Forelimb muscle (tissue), 1 donor: ENCODE measurements around the gene SH3PXD2A. TPM values are rescaled to one million over a fixed set of nuclear protein-coding genes. Genes with fewer than 3 reads are reported as not detected.
"Not testable (repeated sequence)": the region's sequence is repeated elsewhere in the genome, so short reads cannot be mapped to it uniquely, and the experiment has no call there.

Experiments used
- DNase-seq: peaks from one replicate; pipeline ENCODE4 v3.0.0-alpha.2; 2013; ENCODE audit warnings: low read depth
- polyA plus RNA-seq: library from polyadenylated mRNA; unstranded; fragments of 120-200 nt; gene quantifications from one replicate; pipeline ENCODE4 v1.2.1, GENCODE V29; 2013; ENCODE audit not compliant: insufficient read length

The SH3PXD2A gene
- polyA plus RNA-seq, 1 donor = 72.7 TPM

DNA sequence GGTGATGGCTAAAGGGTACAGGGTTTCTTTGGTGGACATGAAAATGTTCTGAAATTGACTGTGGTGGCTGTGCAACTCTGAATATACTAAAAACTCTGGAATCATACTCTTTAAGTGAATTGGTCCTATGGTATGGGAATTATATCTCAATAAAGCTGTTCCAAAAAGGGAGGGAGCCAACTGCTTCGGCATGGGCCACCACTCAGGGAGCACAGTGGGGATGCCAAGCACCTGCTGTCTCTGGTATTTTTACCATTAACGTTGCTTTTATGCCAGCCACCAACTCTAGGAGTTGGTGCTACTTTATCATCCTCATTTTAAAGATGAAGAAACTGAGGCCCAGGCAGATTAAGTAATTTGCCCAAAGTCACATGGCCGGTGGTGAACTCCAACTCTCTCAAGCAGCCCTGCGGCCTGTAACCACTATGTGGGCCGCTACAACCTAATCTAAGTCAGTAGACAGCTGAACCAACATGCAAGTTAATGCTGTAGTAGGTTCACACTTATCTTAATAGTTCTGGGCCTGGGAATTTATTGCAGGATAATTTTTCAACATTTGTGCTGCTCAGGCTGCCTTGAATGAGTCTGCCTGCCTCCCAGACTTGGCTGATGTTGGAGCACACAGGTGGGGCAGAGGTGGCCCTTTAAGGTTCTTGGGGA, 20.8 kb downstream of the SH3PXD2A start:
- no peak for DNase-seq

DNA sequence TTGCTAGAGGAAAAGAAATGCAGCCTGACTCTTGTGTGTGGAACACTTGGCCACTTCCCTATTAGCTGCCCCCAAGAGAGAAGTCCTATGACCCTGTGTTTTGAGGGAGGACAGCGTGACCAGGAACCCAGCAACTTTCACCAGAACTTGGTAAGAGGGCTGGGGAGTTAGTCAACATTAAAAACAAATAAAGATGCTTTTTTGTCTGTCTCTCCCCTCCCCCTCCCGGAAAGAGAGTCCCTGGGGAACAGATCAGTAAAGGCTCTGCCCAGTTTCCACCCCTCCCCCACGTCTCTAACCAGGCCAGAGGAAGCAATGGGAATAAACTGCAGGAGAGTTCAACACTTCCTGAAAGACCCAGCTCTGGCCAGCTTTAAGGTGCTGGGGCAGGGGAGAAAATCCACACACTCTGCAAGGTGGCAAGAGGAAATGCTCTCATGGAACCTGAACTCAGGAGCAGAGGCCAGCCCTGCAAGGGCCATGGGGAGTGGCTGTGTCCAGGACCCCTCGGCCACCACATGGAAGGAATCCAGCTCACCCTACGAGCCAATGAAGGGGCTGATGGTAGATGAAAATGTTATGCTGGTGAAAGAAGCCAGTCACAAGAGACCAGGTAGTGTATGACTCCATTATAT, 21.5 kb downstream of the SH3PXD2A start:
- DNase-seq = no peak

DNA sequence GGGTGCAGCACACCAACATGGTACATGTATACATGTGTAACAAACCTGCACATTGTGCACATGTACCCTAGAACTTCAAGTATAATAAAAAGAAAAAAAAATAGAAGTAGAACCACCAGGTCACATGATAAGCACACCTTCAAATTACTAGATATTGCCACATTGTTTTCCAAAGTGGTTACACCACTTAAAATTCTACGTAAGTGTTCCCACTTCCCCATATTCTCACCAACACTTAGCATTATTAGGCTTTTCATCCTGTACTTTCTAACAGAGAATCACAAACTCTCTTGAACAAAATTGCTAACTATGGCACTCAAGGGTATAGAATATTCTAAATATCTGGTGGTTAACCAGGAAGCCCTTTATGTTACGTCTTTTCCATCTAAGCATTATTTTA, 22.6 kb downstream of the SH3PXD2A start:
- no peak for DNase-seq

DNA sequence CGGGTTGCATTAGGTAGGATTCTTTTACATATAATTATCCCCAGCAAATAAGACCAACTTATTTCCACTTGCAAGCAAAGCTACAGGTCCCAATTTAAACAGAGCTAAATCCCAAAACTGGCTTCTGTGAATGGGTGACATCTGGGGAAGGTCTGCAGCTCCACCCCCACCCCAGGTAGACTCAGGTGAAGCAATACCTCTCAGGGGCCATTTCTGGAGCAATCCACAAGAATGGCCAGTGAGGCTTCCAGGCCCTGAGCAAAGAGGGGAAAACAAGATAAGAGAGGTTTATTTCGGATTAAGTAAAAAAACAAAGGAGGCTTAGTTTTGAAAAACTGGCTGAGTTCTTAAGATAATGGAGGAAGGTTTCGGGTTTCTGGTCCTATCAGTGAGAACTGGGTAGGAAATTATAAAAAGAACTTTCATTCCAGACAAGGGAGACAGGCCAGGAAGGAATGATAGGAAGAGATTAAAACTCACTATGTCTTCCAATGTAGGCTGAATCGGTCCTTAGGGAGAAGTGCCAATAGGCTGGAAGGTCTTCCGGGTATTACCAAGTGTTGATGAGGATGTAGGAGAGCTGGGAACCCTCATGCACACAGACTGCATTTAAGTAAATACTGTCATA, 25.4 kb downstream of the SH3PXD2A start:
- no peak for DNase-seq

DNA sequence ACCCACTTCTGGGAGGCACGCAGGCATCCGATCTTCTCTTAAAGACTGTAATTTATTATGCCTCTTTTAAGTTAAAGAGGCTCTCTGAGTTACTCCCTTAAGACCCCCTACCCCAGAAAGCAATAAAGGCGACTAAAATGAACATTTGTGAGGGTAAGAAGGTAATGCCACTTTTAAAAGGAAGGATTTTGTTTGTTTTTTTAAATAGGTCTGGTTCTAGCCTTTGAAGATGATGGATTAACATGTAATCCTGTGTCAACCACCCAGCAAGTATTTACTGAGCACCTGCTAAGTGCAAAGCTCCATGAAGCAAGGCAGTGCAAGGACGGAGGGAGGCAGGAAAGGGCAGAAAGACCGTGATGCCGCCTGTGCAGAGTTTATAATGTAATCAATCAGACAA, 26.1 kb downstream of the SH3PXD2A start:
- DNase-seq = no peak

DNA sequence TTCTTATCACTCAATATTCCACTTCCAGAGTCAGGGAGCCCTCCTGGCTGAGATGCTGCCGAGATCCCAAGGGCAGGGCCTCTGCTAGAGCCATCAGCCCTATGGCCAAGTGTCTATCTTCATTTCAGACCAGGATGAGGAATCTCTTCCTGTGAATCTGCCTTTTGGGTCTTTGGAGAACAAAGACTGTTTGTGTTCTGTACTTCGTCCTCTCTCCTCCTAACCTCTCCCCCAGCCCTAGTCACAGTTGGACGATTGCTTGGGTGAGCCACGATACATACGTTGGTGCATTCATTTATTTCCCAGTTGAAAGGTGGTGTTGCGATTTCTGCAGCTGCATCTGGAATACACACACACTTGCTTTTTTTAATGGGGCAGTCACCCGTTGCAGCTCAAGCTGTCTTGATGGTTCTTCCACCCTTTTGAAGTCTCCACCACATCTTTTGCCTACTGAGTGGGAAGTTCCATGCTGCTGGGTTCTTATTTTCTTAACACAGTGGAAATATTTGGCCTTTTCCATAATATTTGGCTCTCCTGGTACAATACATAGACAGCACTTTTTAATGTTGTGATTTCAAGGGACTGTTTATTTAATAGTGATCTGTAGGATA, 26.7 kb downstream of the SH3PXD2A start:
- DNase-seq = no peak

DNA sequence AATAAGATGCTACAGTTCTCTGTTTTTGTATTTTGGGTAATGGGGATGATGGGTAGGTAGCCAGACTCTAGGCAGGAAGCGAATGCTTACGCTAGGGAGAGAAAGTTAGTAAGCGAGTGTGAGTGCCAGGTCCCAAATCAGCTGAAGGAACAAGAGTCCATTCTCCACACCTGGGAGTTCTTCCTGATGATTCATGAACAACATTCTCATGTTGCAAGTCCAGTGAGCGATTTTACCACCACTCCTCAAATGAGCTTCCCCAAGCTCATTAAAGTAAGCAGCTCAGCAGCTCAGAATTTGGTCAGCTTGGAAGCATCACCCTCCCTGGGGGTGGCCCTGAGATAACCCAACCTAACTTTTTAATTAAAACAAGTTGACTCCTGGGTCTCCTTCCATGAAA, 27.3 kb downstream of the SH3PXD2A start:
- no peak for DNase-seq

DNA sequence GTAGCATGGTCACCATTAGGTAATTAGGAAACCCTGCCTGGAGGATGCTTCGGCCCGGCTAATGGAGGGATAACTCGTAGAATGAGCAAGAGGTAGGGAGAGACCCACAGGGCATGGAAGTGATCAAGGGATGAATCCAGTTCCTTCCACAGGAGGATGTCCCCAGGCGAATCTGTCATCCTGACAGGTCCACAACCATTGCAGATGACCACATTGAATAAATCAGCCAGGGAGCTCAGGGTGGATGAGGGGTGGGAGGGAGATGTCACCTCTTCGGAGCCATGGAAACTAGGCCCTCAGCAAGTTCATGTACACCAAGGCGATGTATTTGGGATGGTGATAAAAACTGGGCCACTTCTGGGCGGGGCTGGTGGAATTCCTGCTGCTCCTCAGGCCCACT, 28.5 kb downstream of the SH3PXD2A start:
- no peak for DNase-seq

DNA sequence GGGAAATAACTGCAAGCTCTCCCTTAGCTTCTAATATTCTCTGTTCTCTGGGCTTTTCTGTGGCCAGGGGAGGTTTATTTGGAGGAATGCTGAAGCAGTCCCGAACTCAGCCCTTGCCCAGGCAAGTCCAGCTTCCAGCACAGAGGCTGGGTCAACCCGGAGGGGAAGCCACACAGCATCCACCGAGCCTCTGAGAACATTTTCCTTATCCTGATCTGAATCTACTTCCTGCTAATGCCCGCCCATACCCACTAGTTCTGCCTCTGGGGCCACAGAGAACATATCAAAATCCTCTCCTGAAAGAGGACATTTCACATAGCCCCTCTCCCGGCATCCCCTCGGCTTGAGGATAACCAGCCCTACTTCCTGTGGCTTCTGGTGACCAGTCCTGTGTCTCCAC, 31.1 kb downstream of the SH3PXD2A start:
- DNase-seq = no peak

DNA sequence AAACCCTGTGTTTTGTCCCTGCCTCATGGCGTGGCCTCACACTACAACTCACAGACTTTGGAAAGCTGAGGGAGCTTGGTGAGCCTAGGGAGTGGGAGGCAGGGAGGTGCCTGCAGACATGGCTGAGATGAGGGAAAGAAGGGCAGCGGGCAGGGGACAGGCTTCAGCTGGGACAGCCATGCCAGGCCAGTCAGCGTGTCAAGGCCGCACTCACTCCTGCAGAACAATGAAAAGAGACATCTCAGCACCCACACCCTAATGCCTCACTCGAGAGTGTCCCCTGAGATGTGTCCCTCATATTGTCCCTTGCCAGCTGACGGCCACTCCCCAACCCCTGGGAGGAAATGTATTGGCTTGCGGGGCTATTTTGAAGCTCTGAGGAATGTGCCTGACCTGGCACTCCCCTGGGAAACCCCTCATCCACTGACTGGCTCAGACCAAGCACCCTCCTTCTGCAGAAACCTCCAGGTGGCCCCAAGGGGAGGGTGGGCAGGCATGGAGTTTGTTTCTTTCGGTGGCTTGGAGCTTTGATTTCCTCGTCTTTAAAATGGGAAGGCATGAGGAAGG, 31.6 kb downstream of the SH3PXD2A start:
- no peak for DNase-seq

DNA sequence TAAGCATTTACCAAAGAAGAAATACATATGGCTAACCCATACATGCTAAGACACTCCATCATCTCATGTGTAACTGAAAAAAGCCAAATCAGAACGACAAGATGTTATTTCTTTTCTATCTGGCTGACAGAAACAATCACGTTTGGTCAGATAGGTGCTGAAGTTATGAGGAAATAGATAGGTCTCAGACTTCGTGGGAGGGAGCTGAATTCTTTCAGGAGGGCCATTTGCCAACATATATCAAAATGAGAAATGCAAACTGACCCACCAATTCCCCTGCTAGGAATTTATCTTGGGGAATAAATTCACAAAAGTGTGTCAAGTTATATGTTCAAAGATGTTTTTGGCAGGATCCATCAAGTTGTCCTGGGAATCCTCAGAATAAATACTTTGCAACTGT, 32.6 kb downstream of the SH3PXD2A start:
- DNase-seq = no peak

DNA sequence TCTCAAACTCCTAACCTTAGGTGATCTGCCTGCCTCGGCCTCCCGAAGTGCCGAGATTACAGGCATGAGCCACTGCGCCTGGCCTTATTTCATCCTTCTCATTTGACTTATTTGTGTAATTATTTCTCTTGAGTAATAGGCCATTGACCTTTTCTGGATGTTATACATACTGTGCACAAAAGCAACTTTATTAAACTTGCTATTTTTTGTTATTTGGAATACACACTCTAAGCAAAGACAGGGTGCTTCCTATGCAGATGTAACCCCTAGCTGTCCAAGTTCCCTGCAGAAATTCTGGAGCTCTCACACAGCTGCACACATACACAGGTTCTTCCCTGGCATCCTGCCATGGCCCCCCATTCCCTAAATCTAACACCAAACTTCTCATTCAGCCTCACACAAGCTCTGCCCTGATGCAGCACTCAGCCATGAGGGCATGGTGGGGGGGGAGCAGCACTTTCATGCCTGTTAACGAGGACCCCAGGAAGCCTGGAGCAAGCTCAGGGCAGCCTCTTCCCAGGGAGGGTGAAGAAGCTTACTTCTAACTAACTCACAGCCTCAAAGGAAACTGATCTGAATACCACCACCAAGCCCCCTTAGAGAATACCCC, 33.2 kb downstream of the SH3PXD2A start:
- no peak for DNase-seq

DNA sequence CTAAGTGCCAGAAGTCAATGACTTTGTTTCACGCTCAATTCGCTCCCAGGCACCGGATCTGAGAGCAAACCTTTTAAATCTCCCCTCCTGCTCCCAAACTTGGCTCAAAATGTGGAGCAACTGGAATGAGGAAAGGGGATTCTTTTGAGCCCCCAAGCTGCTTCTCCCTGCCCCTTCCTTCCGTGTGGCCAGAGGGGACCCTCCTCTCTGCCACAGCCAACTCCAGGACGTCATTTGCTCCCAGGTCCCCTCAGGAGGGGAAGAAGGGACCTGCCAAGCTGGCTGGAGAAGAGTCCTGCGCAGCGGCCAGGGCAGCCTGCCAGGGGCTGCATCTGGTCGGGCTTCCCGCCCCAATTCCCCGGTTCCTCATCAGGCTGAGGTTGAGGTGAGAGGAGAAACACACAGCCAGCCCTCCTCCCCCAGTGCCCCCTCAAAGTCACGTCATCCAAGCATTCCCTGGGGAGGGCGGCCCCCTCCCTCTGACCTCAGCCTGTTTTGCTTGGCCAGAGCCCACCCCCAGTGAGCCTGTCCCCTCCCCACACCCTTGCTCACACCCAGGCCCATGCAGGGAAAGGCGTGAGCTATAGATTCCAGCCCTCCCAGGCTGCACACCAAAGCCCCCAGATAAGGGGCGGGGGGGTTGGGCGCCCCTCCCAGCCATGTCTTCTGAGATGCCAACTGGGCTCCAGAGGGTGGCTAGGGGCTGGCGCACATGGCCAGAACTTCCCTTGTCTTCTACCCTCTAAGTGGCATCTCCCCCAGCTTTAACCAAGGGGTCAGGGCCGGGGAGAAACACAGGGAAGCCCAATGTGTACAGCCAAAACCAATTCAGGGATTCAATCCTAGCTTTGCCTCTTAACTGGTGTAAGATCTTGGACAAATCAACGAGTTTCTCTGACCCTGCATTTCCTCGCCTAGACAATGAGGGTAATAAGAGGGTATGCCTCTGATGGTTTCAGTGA, 35.0 kb downstream of the SH3PXD2A start:
- peak; percentile 71 for DNase-seq

DNA sequence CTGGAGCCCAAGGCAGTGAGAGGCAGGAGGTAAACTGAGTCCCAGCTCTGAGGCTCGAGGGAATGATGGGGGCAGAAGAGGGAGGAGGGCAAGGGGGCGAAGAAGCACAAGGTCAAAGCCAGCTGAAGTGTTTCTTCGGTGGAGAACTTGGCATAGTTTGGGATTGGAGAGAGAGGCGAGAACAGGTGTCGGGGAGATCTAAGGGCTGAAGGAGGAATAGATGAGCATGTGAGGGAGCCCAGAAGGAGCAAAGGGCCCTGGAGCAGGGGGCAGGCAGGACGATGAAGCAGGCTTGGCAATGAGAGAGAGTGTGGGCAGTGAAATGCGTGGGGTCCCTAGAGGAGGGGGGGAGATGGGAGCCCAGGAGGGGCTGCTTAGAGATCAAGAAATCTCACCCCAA, 35.9 kb downstream of the SH3PXD2A start:
- no peak for DNase-seq

DNA sequence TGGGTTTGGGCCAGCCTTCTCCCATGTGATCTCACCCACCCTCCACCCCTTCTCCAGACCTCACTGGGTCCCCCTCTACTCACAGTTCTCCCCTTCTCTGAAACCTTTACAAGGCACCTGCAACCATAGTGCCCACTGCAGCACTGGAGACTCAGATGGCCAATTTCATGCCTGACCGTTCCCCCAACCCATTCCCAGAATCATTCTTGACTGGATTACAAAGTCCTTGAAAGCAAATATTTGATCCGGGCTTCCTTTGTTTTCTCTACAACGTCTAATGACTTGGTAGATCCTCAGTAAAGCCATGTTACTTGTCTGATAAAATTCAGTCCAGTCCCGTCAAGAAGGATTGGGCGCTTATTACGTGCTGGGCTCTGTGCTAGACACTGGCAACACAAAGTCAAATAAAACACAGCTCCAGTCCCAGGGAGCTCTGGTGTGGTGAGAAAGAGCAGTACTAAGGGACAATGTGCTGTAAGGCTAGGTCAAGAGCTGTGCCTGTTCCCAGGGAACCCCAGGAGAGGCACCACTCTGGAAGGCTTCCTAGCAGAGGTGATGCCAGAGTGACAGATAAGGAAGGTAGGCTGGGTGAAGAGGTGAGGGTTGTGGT, 36.5 kb downstream of the SH3PXD2A start:
- no peak for DNase-seq

DNA sequence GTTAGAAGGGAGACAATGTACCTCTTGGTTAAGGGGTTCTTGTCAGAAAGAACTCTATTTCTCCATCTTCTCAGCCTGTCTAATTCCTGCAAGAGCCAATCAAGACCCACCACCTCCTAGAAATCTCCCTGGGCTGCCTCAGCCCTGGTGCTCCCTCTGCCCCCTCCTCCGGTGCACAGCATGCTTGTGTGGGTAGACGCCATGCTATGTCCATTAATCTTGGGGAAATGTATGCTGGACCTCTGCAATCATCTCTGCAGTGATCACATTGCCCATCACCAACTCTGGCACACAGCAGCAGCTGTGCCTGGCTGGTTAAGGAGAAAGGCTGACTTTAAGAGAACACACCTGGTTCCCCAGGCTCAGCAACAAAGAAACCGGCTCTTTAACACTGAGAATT, 37.3 kb downstream of the SH3PXD2A start:
- DNase-seq = no peak

DNA sequence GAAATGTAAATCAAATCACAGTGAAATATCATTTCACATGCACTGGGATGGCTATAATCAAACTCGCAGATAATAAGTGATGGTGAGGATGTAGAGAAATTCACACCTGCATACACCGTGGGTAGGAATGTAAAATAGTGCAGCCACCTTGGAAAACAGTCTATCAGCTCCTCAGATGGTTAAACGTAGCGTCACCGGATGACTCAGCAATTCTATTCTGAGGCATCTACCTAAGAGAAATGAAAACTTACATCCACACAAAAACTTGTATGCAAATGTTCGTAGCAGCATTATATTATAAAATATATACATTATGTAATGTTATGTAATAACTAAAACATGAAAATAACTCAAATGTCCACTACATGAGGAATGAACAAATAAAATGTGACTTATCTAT, 38.9 kb downstream of the SH3PXD2A start:
- no peak for DNase-seq

DNA sequence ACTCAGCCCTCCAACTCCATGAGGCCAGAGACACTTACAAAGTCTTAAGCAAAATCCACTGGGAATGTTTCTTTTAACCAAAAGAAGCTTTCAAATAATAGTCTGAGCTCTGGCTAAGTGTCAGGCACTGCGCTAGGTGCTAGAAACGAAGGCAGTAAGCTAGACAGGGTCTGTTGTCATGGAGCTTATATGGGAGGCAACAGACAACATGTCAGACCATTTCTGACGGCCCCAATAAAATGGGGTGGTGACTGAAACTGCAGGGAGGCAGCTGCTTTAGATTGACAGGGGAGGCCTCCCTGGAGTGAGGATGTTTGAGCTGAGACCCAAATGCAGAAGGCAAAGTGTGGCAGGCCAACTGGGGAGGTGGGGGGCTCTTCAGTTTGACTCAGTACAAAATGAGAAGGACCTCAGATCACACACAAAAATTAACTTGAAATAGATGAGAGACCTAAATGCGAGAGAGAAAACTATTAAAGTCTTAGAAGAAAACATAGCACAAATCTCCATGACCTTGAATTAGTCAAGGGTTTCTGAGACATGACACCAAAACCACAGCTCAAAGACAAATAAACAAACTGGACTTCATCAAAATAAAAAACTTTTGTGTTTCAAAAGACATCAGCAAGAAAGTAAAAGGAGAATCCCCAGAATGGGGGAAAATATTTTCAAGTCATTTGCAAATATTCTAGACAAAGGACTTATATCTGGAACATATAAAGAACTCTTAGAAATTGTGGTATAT, 40.6 kb downstream of the SH3PXD2A start:
- no peak for DNase-seq

DNA sequence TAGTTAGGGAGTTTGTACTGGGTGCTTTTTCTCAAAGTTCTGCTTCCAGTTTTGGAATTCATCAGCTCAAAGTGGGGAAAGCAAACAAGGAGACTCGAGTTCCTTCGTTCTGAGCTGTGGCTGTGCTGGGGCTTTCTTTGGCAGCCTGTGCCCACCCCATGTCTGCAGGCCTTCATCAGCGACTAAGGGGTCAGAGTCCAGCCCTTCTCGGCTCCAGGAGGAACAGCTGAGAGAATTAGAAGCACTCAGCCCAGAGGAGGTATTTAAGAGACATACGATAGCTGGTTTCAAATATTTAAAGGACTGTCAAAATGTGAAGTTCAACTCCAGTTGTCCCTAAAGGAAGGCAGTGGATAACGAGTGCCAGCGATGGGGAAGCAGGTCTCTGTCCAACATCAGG, 41.3 kb downstream of the SH3PXD2A start:
- DNase-seq = no peak

DNA sequence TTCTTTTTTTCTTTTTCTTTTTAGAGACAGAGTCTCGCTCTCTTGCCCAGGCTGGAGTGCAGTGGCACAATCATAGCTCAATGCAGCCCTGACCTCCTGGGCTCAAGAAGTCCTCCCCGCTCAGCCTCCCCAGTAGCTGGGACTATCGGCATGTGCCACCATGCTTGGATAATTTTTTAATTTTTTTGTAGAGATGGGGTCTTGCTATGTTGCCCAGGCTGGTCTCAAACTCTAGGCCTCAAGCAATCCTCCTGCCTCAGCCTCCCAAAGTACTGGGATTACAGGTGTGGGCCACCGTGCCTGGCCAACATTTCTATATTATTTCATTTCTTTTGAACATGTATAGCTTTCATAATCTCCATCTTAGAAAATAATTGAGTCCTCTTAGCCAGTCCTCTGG, 42.1 kb downstream of the SH3PXD2A start:
- DNase-seq = not testable (repeated sequence)
